ENCODE measurements around the gene CCND2.

The CCND2 gene

DNA sequence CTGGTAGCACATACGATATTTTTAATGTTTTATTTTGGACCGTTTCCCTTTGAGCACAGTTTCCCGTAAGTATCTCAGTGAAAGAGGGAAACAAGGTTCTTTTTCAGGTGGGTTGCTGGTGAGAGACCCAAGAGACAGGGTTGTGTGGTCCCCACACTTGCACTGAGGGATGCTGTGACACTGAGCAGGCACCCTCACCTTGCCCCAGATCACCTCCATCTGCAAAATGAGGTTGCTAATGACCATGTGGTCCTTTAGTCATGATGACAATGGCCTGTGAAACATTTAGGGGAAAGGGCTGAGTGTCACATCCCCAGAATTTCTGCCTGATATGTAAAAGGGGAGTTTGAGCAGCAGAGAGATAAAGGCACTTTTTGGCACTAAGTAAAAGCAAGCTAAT is 4.3 kb downstream of the CCND2 start:
- TF ChIP-seq CTCF (IDR thresholded peaks at IDR 0.05; ENCODE audit: control extremely low read depth, extremely low read depth, low read depth, missing control alignments), result no peak
- POLR2A ChIA-PET, result interaction anchor here (1.1 to 1.4 kb wide), 2 partner anchors 9 to 62 kb away, joined by 3 read pairs; no protein-coding TSS in a partner anchor
- CTCF ChIA-PET, result interaction anchor here (1.2 to 6.5 kb wide), 37 partner anchors 9 to 978 kb away, joined by 3 to 196 read pairs (median 9); no protein-coding TSS in a partner anchor
- no peak for DNase-seq (ENCODE audit: extremely low spot score)

GRCh38 chr12:4278329-4279197 is 5.0 kb downstream of the CCND2 start:
- no peak for DNase-seq (ENCODE audit: extremely low spot score)
- ChIA-PET CTCF (interaction anchor here (1.2 to 6.5 kb wide), 20 partner anchors 10 to 391 kb away, joined by 3 to 196 read pairs (median 16); no protein-coding TSS in a partner anchor), POLR2A (interaction anchor here (1.1 kb wide), 1 partner anchor 8 kb away, joined by 3 read pairs; no protein-coding TSS in a partner anchor)
- TF ChIP-seq CTCF (IDR thresholded peaks at IDR 0.05; ENCODE audit: control extremely low read depth, extremely low read depth, low read depth, missing control alignments), result no peak

GRCh38 chr12:4279198-4279690 is 5.7 kb downstream of the CCND2 start:
- POLR2A ChIA-PET, result no interaction called here

GRCh38 chr12:4280351-4281163 is 7.0 kb downstream of the CCND2 start:
- POLR2A ChIA-PET, result no interaction called here
- CTCF ChIA-PET, result interaction anchor here (1.2 to 6.5 kb wide), 3 partner anchors 243 to 393 kb away, joined by 4 to 196 read pairs (median 128); no protein-coding TSS in a partner anchor
- DNase-seq (ENCODE audit: extremely low spot score), result no peak
- TF ChIP-seq CTCF (IDR thresholded peaks at IDR 0.05; ENCODE audit: control extremely low read depth, extremely low read depth, low read depth, missing control alignments), result no peak

More at GRCh38 chr12:4279198-4279690, 5.7 kb downstream of the CCND2 start:
- DNase-seq (ENCODE audit: extremely low spot score), result no peak
- CTCF ChIA-PET, result interaction anchor here (1.2 to 6.5 kb wide), 10 partner anchors 9 to 392 kb away, joined by 3 to 196 read pairs (median 56); no protein-coding TSS in a partner anchor
- no peak for TF ChIP-seq CTCF (IDR thresholded peaks at IDR 0.05; ENCODE audit: control extremely low read depth, extremely low read depth, low read depth, missing control alignments)

GRCh38 chr12:4281173-4281654 is 7.7 kb downstream of the CCND2 start:
- CTCF ChIA-PET, result interaction anchor here (1.2 to 6.5 kb wide), 3 partner anchors 14 to 285 kb away, joined by 4 to 128 read pairs (median 7); no protein-coding TSS in a partner anchor
- no peak for DNase-seq (ENCODE audit: extremely low spot score)
- TF ChIP-seq CTCF (IDR thresholded peaks at IDR 0.05; ENCODE audit: control extremely low read depth, extremely low read depth, low read depth, missing control alignments), result no peak
- POLR2A ChIA-PET, result interaction anchor here (1.0 kb wide), 1 partner anchor 9 kb away, joined by 7 read pairs; no protein-coding TSS in a partner anchor

Data from GM10248 (cell line).